Left renal pelvis (tissue), 4 donors: ENCODE measurements around the gene OR5D16. TPM values are rescaled to one million over a fixed set of nuclear protein-coding genes. Genes with fewer than 3 reads are reported as not detected.

Experiments used
- polyA plus RNA-seq, 4 donors: library from polyadenylated mRNA; unstranded; fragments of 120-200 nt; gene quantifications; one replicate each; pipeline ENCODE4 v1.2.1, GENCODE V29; 2013; ENCODE audit not compliant: insufficient read length in 4 of 4

OR5D16 gene
- polyA plus RNA-seq, 4 donors = not detected

Other genes with a start within 250 kb of the OR5D16 start
- not detected for gene OR4C11, start 231.1 kb upstream of the OR5D16 start, polyA plus RNA-seq
- under 1 TPM in 3 of 4 donors, not detected in 1; 0.08 to 0.17 (median 0.08) TPM for gene OR4P4, start 203.6 kb upstream of the OR5D16 start, polyA plus RNA-seq
- gene OR4S2, start 190.4 kb upstream of the OR5D16 start, polyA plus RNA-seq = not detected
- gene OR4C6, start 176.6 kb upstream of the OR5D16 start, polyA plus RNA-seq = not detected
- not detected for gene OR5D13, start 65.3 kb upstream of the OR5D16 start, polyA plus RNA-seq
- gene OR5D14, start 43.2 kb upstream of the OR5D16 start, polyA plus RNA-seq = not detected
- not detected for gene OR5L1, start 27.4 kb upstream of the OR5D16 start, polyA plus RNA-seq
- gene OR5D18, start 19.1 kb upstream of the OR5D16 start, polyA plus RNA-seq = not detected
- gene OR5L2, start 11.5 kb upstream of the OR5D16 start, polyA plus RNA-seq = not detected
- not detected for gene TRIM51, start 44.5 kb downstream of the OR5D16 start, polyA plus RNA-seq
- not detected for gene OR5W2, start 75.8 kb downstream of the OR5D16 start, polyA plus RNA-seq
- gene OR5I1, start 97.6 kb downstream of the OR5D16 start, polyA plus RNA-seq = not detected
- gene OR10AG1, start 131.2 kb downstream of the OR5D16 start, polyA plus RNA-seq = not detected
- gene OR5F1, start 155.9 kb downstream of the OR5D16 start, polyA plus RNA-seq = not detected
- under 1 TPM; 0.01 to 0.03 (median 0.03) TPM for gene OR5AS1, start 188.9 kb downstream of the OR5D16 start, polyA plus RNA-seq